C1 segment of cervical spinal cord (tissue), 14 donors: ENCODE measurements around the gene SMCHD1.
"Not testable (repeated sequence)": the region's sequence is repeated elsewhere in the genome, so short reads cannot be mapped to it uniquely, and the experiment has no call there.

Source experiments
- DNase-seq, 14 donors: peaks; one replicate each; lab custom pipeline; 2025; lab: John Stamatoyannopoulos, UW

SMCHD1 gene

DNA sequence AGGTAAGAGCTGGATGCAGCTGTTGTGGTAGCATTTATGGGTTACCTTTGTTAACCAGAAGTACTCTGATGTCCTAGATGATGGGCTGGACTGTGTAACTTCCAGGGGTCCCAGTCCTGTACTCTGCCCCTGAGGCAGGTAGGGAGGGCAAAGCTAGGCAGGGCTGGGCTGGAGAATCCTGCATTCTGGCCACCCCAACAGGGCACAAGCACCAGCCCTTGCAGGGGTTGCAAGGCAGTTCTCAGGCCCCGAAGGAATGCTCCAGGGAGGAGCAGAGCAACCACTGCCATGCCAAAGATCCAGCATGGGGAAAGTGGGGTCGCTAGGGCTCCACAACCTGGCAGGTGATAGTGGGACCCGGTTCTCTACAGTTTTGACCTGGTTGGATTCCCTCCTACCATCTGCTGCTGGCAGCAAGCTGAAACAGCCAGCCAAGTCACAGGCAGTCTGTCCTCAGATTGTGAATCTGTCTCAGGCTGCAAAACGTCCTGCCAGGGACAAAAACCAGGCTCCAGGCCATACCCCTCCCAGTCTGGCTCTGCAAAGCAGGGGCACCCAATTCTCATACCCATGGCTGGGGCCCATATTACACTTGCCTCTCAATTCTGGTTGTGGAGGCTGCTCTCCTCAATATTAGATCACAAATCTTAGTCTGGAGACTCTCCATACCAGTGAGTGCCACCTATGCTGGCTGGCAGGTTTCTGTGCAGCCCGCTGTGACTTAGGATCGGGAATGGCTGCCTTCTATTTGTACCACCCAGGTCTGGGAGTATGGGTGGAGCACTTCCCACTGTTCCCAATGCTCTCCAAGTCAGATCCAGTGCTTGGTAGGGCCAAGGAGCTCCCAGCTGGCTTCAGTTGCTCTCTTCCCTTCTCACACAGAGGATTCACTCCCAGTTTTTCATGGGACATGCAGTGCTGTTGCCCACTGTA is 61.1 kb downstream of the SMCHD1 start:
- DNase-seq: peak in 11 of 14 donors; percentile 2 to 89 (median 10)

DNA sequence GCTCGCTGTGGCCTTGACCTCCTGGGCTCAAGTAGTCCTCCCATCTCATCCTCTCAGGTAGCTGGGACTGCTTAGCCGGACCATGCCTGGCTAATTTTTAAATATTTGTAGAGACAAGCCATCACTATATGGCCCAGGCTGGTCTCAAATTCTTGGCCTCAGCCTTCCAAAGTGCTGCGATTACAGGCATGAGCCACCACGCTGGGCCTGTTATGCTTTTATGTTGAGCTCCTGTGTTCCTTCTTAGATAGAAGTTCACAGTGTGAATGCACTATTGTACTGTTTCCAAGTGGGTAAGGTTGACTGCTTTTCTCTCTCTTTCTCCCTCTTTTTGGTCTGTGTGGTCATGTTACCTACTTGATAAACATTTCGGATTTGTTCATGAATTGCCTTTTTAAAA is 61.9 kb downstream of the SMCHD1 start:
- DNase-seq: no peak

DNA sequence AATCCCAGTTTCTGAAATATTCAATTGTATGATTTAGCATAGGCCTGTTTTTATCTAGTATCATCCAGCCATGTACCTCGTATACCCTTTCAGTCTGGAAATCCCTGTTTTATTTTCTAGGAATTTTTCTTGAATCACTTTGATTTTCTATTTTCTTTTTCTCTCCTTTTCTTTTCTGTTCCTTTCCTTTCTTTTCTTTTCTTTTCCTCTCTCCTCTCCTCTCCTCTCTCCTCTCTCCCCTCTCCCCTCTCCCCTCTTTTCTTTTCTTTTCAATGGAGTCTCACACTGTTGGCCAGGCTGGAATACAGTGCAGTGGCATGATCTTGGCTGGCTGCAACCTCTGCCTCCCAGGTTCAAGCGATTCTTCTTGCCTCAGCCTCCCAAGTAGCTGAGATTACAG is 63.5 kb downstream of the SMCHD1 start:
- DNase-seq: no peak

DNA sequence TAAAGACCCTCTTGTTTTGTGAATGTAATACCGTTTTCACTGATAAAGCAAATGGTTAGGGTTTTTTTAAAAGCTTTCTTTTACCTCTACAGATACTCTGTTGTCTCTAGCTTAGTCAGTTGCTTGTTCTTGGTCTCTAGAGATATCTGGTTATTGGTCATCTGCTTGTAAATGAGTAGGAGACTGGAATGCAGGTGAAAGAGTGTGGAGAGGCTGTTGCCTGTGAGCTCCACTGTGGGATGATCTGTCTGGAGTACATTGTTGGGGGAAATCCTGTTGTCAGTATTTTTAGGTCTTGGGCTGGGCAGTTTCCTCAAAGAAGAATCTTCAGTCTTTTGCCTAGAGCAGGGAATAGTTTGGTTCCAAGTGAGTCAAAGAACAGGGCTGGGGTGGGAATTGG is 67.7 kb downstream of the SMCHD1 start:
- DNase-seq: no peak

DNA sequence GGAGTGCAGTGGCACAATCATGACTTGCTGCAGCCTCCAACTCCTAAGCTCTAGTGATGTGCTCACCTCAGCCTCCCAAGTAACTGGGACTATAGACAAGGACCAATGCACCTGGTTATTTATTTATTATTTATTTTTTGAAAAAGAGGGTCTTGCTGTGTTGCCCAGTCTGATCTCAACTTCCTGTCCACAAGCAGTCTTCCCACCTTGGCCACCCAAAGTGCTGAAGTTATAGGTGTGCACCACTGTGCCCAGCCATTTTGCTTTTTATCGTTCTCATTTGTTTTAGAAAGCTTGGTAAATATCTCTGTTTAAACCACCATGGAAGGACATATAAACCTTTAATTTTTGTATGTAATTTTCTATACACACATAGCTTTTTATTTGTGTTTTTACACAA is 74.2 kb downstream of the SMCHD1 start:
- no peak for DNase-seq

DNA sequence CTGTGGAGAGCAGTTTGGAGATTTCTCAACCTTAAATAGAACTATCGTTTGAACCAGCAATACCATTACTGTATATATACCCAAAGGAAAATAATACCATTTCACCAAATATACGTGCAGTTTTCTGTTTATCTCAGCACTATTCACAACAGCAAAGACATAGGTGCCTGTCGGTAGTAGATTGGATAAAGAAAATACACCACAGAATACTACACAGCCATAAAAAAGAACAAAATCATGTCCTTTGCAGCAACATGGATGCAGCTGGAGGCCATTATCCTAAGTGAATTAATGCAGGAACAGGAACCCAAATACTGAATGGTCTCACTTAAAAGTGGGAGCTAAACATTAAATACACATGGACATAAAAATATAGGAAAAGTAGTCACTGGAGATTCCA is 81.3 kb downstream of the SMCHD1 start:
- DNase-seq: no peak

DNA sequence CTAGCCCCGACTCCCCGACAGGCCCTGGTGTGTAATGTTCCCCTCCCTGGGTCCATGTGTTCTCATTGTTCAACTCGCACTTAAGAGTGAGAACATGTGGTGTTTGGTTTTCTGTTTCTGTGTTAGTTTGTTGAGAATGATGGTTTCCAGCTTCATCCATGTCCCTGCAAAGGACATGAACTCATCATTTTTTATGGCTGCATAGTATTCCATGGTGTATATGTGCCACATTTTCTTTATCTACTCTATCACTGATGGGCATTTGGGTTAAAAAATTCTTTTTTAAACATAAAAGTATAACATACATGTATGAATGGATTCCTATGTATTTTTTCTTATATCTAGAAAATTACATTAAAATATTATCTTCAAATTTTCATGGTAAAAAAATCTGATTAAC is 84.6 kb downstream of the SMCHD1 start:
- DNase-seq: not testable (repeated sequence)

DNA sequence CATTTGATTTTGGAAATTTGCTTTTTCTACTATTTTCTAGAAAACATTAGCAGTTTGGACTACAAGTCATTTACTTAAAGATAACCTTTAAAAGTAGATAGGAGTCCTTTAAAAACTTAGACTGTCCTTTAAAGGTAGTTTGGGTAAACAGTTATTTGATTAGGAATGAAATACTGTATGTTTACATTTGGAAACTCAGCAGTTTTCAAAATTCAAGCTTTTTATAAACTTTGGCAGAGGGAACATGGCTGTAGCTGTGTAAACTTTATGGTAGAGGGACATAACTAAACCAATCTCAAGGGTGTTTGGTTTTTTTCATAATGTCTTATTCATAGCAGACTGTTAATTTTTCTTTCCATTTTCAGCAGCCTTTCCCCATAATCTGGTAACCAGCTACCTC is 90.7 kb downstream of the SMCHD1 start:
- no peak for DNase-seq

DNA sequence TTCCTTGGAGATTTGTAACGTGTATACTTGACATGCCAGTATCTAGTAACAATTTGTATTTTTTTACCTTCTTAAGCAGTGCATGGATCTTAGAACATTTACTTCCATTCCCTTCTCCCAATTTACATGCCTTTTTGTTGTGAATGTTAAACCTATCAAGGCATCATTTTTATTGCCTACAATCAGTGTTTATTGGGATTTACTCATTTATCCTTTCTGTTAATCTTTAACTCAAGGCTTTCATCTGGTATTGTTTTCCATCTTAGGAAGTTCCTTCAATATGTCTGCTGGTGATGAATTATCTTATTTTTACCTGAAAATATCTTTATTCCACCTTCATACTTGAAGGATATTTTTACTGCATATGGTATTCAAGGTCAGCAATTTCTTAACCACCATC is 102.8 kb downstream of the SMCHD1 start:
- no peak for DNase-seq

DNA sequence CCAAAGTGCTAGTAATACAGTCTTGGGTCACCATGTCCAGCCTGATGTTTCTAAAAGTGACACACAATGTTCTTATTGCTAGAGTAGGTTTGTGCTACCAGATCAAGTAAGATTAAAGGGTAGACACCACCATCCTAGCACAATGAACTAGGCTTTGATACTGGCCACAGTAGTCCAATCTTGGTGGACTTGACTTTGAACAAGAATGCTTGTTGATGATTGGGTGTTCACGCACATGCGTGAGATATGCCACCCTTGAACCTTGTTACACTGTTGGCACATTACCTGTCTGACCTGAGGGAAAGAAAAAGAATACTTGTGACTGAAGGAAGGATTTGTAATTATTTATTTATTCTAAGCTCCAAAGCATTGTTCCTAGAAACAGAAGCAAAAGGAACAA is 119.1 kb downstream of the SMCHD1 start:
- DNase-seq: no peak

DNA sequence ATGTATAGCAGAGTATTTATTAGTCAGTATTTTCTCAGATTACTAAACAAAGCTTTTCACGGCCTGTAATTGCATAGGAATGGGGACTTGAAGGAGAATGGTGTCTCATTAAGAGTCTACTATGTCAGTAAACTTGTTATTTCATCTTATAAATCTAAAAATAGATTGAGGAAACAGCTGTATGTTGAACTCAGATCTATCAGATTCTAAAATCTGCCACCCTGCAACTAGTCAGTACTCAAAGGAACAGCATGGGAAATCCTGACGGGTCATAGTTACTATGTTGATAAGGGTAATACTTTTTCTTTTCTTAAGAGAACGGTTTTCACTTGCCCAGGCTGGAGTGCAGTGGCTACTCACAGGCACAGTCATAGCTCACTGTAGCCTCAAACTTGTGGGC is 121.1 kb downstream of the SMCHD1 start:
- DNase-seq: no peak

DNA sequence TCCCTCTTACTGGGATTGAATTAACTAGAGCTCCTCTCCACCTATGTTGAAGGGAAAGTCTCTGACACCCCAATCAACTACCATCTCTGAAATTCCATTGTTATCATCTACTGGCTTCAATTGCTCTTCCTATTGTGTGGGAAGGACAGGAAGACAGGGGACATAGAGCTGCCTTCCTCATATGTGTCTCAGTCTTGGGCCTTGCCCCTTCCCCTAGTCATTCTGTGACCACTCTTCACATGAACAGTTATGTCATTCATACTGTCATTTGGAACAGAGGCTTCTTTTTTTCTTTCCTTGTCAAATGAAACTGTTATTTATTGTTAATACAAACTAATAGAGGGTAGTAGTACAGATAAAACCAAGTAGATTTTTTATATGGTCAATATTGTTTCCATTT is 121.7 kb downstream of the SMCHD1 start:
- no peak for DNase-seq

DNA sequence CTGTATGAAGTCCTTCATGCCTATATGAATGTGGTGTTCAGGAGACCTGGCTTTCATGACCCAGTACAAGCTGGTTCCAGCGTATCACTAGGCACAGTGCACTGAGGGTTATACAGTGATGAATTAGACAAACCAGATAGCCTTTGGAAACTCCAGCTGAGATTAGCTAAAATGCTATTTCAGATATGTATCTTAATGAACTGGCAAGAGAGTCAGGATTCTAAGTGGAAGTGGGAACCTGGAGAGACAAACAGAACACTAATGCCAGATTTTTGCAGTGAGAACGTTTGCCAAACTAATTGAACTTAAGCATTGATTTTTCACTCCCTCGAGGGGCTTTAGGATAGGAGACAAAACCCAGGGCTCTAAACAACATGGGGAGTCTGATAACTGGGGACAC is 125.2 kb downstream of the SMCHD1 start:
- DNase-seq: no peak

DNA sequence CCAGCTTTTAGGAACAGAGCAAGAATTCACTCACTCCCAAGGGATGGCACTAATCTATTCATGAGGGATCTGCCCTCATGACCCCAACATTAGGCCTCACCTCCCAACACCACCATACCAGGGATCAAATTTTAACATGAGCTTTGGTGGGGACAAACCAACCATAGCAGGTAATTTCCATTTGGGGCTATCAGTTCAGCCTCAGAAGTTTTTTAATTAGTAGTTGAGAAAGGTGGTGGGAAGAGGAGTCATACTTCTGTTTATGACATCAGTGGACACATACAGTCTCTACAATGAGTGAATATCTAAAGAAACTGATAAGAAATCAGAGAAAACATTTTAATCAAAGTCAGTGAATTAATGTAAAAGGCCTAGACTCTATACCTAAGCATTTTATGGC is 131.7 kb downstream of the SMCHD1 start:
- no peak for DNase-seq

DNA sequence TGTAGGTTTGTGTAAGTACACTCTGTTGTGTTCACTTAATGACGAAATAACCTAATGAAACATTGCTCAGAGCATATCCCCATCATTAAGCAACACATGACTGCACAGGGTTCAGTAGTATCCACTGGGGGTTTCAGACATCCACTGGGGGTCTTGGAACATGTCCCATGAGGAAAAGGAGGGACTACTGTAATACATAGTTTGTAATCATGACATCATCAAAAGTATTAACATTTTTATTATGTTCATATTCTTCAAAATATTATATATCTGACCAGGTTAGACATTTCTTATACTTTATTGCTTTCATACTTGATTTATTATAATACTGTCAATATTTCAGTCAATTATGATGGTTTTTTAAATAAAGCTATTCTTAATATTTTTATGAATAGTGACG is 136.9 kb downstream of the SMCHD1 start:
- no peak for DNase-seq

DNA sequence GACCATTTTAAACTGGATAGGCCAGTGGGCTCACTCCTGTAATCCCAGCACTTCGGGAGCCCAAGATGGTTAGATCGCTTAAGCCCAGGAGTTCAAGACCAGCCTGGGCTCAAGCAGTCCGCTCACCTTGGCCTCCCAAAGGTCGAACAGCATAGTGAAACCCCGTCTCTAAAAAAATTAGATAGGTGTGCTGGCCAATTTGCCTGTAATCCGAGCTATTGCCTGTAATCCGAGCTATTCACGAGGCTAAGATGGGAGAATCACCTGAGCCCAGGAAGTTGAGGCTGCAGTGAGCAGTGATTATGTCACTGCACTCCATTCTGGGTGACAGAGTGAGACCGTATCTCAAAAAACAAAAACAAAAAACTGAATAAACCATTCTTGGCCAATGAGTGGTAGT is 138.6 kb downstream of the SMCHD1 start:
- DNase-seq: no peak

DNA sequence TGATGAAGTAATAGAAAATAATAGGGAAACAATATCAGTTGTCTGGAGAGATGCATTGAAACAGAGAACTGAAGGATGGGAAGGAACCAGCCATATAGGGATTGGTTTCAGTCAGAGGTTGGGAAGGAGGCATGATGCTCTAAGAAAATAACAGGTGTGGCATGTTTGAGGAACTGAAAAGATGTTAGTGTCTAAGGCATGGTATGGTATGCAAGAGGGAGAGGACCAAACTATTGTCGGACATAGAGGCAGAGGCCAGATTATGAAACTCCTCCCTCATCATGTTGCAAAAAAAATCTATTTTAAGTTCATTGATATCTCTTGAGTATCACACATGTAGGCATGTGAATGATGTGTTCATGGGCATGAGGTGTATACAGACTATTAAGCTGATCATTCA is 142.4 kb downstream of the SMCHD1 start:
- DNase-seq: no peak

DNA sequence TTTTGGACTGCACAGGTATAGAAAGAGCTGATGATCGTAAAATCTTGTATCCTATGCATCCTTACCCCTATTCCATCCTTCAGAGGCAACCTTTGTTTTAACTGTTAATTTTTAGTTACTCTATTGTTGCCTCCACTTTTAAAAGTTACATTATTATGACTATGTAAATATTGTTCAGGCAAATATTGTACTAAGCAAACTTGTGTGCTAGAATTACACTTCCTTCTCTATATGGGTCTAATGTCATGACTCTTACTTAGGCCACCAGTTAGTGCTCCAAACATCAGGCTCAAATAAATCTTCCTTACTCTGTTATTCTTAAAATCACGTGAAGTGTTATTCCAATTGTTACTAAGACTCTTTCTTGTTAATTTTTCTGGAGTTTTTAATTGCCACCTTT is 143.8 kb downstream of the SMCHD1 start:
- no peak for DNase-seq

DNA sequence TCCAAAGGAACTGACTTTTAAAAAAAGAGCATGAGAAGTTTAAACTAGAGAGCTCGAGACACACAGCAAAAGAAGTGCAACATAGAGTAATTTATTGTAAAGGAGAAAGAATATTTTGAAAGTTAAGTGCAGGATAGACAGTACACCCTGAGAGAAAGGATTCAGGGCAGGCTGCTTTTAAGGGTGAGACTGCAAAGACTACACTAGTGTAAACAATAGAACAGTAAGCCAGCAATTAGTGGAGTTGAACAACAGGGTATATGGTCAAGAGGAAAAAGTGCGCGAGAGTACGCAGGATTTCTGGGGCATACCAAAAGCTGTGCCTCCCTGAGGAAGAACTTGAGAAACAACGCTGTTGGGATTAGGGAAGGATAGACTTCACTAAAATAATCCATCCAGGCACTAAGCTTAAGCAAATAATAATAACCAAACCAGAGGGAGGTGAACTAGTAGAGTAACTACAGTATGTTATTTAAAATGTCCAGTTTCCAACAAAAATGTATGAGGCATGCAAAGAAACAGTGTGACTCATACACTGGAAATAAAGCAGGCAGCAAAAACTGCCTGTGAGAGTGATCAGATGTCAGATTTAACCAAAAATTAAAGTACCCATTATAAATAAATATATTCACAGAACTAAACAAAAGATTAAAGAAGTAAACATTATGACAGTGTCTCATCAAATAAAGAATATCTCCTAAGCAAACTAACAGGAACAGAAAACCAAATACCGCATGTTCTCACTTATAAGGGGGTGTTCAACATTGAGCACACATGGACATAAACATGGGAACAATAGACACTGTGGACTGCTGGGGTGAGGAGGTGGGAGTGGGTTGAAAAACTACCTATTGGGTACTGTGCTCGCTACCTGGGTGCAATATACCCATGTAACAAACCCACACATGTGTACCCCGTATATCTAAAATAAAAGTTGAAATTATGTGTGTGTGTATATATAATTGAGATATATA is 150.7 kb downstream of the SMCHD1 start:
- no peak for DNase-seq

DNA sequence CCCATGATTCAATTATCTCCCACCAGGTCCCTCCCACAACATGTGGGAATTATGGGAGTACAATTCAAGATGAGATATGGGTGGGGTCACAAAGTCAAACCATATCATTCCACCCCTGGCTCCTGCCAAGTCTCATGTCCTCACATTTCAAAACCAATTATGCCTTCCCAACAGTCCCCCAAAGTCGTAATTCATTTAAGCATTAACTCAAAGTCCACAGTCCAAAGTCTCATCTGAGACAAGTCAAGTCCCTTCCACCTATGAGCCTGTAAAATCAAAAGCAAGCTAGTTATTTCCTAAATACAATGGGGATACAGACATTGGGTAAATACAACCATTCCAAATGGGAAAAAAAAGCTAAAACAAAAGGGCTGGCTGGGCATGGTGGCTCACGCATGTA is 153.1 kb downstream of the SMCHD1 start:
- not testable (repeated sequence) for DNase-seq

DNA sequence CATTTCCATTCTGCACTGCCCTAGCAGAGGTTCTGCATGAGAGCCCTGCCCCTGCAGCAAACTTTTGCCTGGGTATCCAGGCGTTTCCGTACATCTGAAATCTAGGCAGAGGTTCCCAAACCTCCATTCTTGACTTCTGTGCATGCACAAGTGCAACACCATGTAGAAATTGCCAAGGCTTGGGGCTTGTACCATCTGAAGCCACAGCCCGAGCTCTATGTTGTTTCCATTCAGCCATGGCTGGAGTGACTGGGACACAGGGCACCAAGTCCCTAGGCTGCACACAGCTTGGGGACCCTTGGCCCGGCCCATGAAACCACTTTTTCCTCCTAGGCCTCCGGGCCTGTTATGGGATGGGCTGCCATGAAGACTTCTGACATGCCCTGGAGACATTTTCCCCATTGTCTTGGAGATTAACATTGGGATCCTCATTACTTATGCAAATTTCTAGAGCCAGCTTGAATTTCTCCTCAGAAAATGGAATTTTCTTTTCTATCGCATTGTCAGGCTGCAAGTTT is 154.2 kb downstream of the SMCHD1 start:
- not testable (repeated sequence) for DNase-seq

DNA sequence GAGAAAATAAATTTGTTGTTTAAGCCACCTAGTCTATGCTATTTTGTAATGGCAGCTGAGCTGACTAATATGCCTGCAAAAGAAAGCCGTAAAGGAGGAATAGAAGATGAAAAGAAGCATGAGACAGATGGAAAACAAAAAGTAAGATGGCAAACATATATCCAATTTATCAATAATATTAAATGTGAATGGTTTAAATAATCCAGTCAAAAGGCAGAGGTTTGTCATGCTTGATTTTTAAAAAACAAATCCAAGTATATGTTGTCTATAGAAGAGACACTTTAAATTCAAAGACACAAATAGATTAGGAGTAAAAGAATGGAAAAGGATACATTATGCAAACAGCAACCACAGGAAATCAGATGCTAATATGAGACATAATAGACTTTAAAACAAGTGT is 155.9 kb downstream of the SMCHD1 start:
- DNase-seq: no peak
